HEK293 (cell line): ENCODE measurements around the gene CPN2.

Experiments used
- CTCF ChIA-PET: fragments of 350-600 bp; formaldehyde crosslinking; extraction: SDS; loops from one replicate; lab custom pipeline; 2021; ENCODE audit warnings: antibody characterized with exemption; lab: Yijun Ruan, JAX
- POLR2A ChIA-PET: fragments of 300-600 bp; formaldehyde crosslinking; extraction: SDS; loops from one replicate; lab custom pipeline; 2020; ENCODE audit warnings: antibody characterized with exemption, inconsistent platforms; lab: Yijun Ruan, JAX
- H3K27ac ChIP-seq: fragments of 200-500 bp; sonication (Bioruptor generic); 2 replicates; pipeline ENCODE4 v1.5.1; 2014; ENCODE audit warnings: low read depth, low read length, control low read depth, inconsistent platforms; ENCODE audit errors: extremely low read depth
- H3K36me3 ChIP-seq, 2 experiments: fragments of 200-500 bp in 1 of 2; sonication (Bioruptor generic) in 1 of 2; 1 replicate in 1 of 2; 2 replicates in 1 of 2; pipeline ENCODE4 v1.5.1; 2014 to 2017; ENCODE audit warnings: inconsistent platforms in 2 of 2, low read length in 2 of 2; ENCODE audit not compliant: control insufficient read depth in 2 of 2, insufficient read depth in 1 of 2
- H3K4me1 ChIP-seq: fragments of 200-500 bp; sonication (Bioruptor generic); 2 replicates; pipeline ENCODE4 v1.5.1; 2014; ENCODE audit warnings: mild to moderate bottlenecking, low read length, inconsistent platforms; ENCODE audit not compliant: control insufficient read depth, insufficient read depth
- H3K4me3 ChIP-seq: 2 replicates; pipeline ENCODE4 v1.5.1; 2011; ENCODE audit warnings: low read depth, mild to moderate bottlenecking, control low read depth, low read length, moderate library complexity
- H3K9me3 ChIP-seq: fragments of 200-500 bp; sonication (Bioruptor generic); 2 replicates; pipeline ENCODE4 v1.5.1; 2014; ENCODE audit warnings: low read depth, low read length, inconsistent platforms; ENCODE audit not compliant: control insufficient read depth, insufficient read depth
- EGR2 ChIP-seq: fragments of 450-650 bp; formaldehyde crosslinking; IDR thresholded peaks from 2 replicates; pipeline ENCODE4 v1.5.1; 2016; ENCODE audit warnings: low read depth, missing biosample characterization, missing genetic modification characterization
- GLI4 ChIP-seq: fragments of 450-650 bp; formaldehyde crosslinking; IDR thresholded peaks from 2 replicates; pipeline ENCODE4 v1.5.1; 2016; ENCODE audit warnings: missing biosample characterization, missing genetic modification characterization
- GLIS2 ChIP-seq: fragments of 450-650 bp; formaldehyde crosslinking; IDR thresholded peaks from 2 replicates; pipeline ENCODE4 v1.5.1; 2016; ENCODE audit warnings: missing biosample characterization, missing genetic modification characterization
- KLF10 ChIP-seq: fragments of 450-650 bp; IDR thresholded peaks from 2 replicates; pipeline ENCODE4 v1.5.1; 2018; ENCODE audit warnings: missing biosample characterization, mild to moderate bottlenecking, missing genetic modification characterization
- PRDM1 ChIP-seq: fragments of 450-650 bp; formaldehyde crosslinking; IDR thresholded peaks from 2 replicates; pipeline ENCODE4; 2016; ENCODE audit warnings: missing biosample characterization, missing genetic modification characterization
- SALL2 ChIP-seq: fragments of 450-650 bp; formaldehyde crosslinking; IDR thresholded peaks from 2 replicates; pipeline ENCODE4 v1.5.0; 2017; ENCODE audit warnings: missing biosample characterization, mild to moderate bottlenecking, missing genetic modification characterization, borderline replicate concordance
- SP2 ChIP-seq: fragments of 450-650 bp; formaldehyde crosslinking; IDR thresholded peaks from 2 replicates; pipeline ENCODE4 v1.5.1; 2016; ENCODE audit warnings: missing biosample characterization, missing genetic modification characterization
- WT1 ChIP-seq: fragments of 450-650 bp; formaldehyde crosslinking; IDR thresholded peaks from 2 replicates; pipeline ENCODE4 v1.5.1; 2016; ENCODE audit warnings: missing biosample characterization, missing genetic modification characterization
- YY2 ChIP-seq: fragments of 450-650 bp; formaldehyde crosslinking; IDR thresholded peaks from 2 replicates; pipeline ENCODE4 v1.5.1; 2016; ENCODE audit warnings: missing biosample characterization, missing genetic modification characterization
- ZBTB10 ChIP-seq: fragments of 450-650 bp; formaldehyde crosslinking; IDR thresholded peaks from 2 replicates; pipeline ENCODE4 v1.5.1; 2016; ENCODE audit warnings: missing biosample characterization, missing genetic modification characterization
- ZBTB17 ChIP-seq: fragments of 450-650 bp; formaldehyde crosslinking; IDR thresholded peaks from 2 replicates; pipeline ENCODE4 v1.5.1; 2016; ENCODE audit warnings: missing biosample characterization, missing genetic modification characterization
- ZBTB20 ChIP-seq: fragments of 450-650 bp; formaldehyde crosslinking; IDR thresholded peaks from 2 replicates; pipeline ENCODE4 v1.5.1; 2016; ENCODE audit warnings: missing biosample characterization, missing genetic modification characterization
- ZBTB7A ChIP-seq: fragments of 450-650 bp; formaldehyde crosslinking; IDR thresholded peaks from 2 replicates; pipeline ENCODE4 v1.5.1; 2016; ENCODE audit warnings: low read depth, missing biosample characterization, missing genetic modification characterization
- ZFP37 ChIP-seq: fragments of 450-650 bp; formaldehyde crosslinking; IDR thresholded peaks from 2 replicates; pipeline ENCODE4 v1.5.1; 2016; ENCODE audit warnings: missing biosample characterization, missing genetic modification characterization
- ZNF138 ChIP-seq: fragments of 450-650 bp; formaldehyde crosslinking; IDR thresholded peaks from 2 replicates; pipeline ENCODE4 v1.5.1; 2016; ENCODE audit warnings: missing biosample characterization, missing genetic modification characterization, borderline replicate concordance
- ZNF140 ChIP-seq: fragments of 450-650 bp; formaldehyde crosslinking; IDR thresholded peaks from 2 replicates; pipeline ENCODE4 v1.5.1; 2016; ENCODE audit warnings: missing biosample characterization, missing genetic modification characterization
- ZNF16 ChIP-seq: fragments of 450-650 bp; formaldehyde crosslinking; IDR thresholded peaks from 2 replicates; pipeline ENCODE4 v1.5.1; 2016; ENCODE audit warnings: low read depth, missing biosample characterization, missing genetic modification characterization
- ZNF239 ChIP-seq: fragments of 450-650 bp; formaldehyde crosslinking; IDR thresholded peaks from 2 replicates; pipeline ENCODE4 v1.5.1; 2016; ENCODE audit warnings: missing biosample characterization, missing genetic modification characterization
- ZNF366 ChIP-seq: fragments of 450-650 bp; formaldehyde crosslinking; conservative IDR thresholded peaks from 2 replicates; pipeline ENCODE4 v1.5.1; 2016; ENCODE audit warnings: missing biosample characterization, missing genetic modification characterization
- ZNF529 ChIP-seq: fragments of 450-650 bp; formaldehyde crosslinking; IDR thresholded peaks from 2 replicates; pipeline ENCODE4 v1.5.1; 2017; ENCODE audit warnings: missing genetic modification characterization, missing biosample characterization; ENCODE audit not compliant: insufficient replicate concordance
- ZNF571 ChIP-seq: fragments of 450-650 bp; formaldehyde crosslinking; IDR thresholded peaks from 2 replicates; pipeline ENCODE4 v1.5.0; 2017; ENCODE audit warnings: missing biosample characterization, missing genetic modification characterization
- ZNF639 ChIP-seq: fragments of 450-650 bp; formaldehyde crosslinking; IDR thresholded peaks from 2 replicates; pipeline ENCODE4 v1.5.1; 2016; ENCODE audit warnings: missing biosample characterization, missing genetic modification characterization
- ZNF837 ChIP-seq: fragments of 450-650 bp; formaldehyde crosslinking; IDR thresholded peaks from 2 replicates; pipeline ENCODE4 v1.5.1; 2016; ENCODE audit warnings: missing biosample characterization, missing genetic modification characterization
- ZSCAN4 ChIP-seq: fragments of 450-650 bp; formaldehyde crosslinking; IDR thresholded peaks from 2 replicates; pipeline ENCODE4 v1.5.1; 2017; ENCODE audit warnings: missing biosample characterization, missing genetic modification characterization

CPN2 gene

GRCh38 chr3:194307849-194308248, 43.3 kb downstream of the CPN2 start:
- Histone ChIP-seq H3K9me3 (no peaks in the 10 kb centered on the region), H3K4me1 (peaks cover 3% of the 10 kb centered on the region), H3K27ac (no peak overlapping the region), H3K4me3 (no peak overlapping the region), H3K36me3 (no peaks in the 10 kb centered on the region)
- TF ChIP-seq ZNF639 (tag by site-specific recombination) (no peak), ZBTB17 (no peak), GLI4 (tag by site-specific recombination) (no peak), ZSCAN4 (no peak), GLIS2 (no peak), ZNF140 (no peak), EGR2 (tag by site-specific recombination) (no peak), SALL2 (tag by site-specific recombination) (no peak), ZFP37 (tag by site-specific recombination) (no peak), ZNF837 (tag by site-specific recombination) (no peak), ZNF16 (no peak), ZNF571 (tag by site-specific recombination) (no peak), ZBTB7A (tag by site-specific recombination) (no peak), ZBTB10 (tag by site-specific recombination) (no peak), ZNF239 (tag by site-specific recombination) (no peak), KLF10 (tag by site-specific recombination) (no peak)
- ChIA-PET POLR2A (no interaction called here), CTCF (no interaction called here)

- ChIA-PET CTCF (interaction anchor here (0.7 kb wide), 1 partner anchor 152 kb away, joined by 3 read pairs; no protein-coding TSS in a partner anchor), POLR2A (no interaction called here)
- Histone ChIP-seq H3K4me3 (no peak overlapping the region), H3K27ac (no peak overlapping the region), H3K4me1 (peaks cover 3% of the 10 kb centered on the region), H3K36me3 (no peaks in the 10 kb centered on the region), H3K9me3 (no peaks in the 10 kb centered on the region)
- TF ChIP-seq ZNF529, result no peak
- TF ChIP-seq ZNF138 (tag by site-specific recombination), result no peak
- TF ChIP-seq PRDM1 (tag by site-specific recombination), result no peak
- TF ChIP-seq ZBTB20 (tag by site-specific recombination), result no peak
- TF ChIP-seq SP2 (tag by site-specific recombination), result no peak
- no peak for TF ChIP-seq WT1 (tag by site-specific recombination)
- no peak for TF ChIP-seq ZNF837 (tag by site-specific recombination)
- TF ChIP-seq ZNF366 (tag by site-specific recombination), result no peak
- TF ChIP-seq YY2 (tag by site-specific recombination), result no peak
Observed at GRCh38 chr3:194306771-194307640, 44.1 kb downstream of the CPN2 start.
